ENCODE data around the gene SPTSSB. TPM values are rescaled to one million over a fixed set of nuclear protein-coding genes. Genes with fewer than 3 reads are reported as not detected.

Gene SPTSSB
- total and polyA plus RNA-seq, 11 donors, result 0.09 to 0.58 (median 0.36) TPM; not detected in 5

GRCh38 chr3:161305095-161305991, 66.0 kb downstream of the SPTSSB start:
- no peak for ATAC-seq
- intact Hi-C loops (cut with DNase I), result loop anchor here in 2 of 10 donors (10.0 kb wide), 1 partner anchor 99 kb away; no protein-coding TSS in a partner anchor
- 95 to 97% (median 95%) methylated on average over 2 of the region's 2 CpGs for WGBS, 4 donors

GRCh38 chr3:161296814-161297213, 74.5 kb downstream of the SPTSSB start:
- no peak for TF ChIP-seq CTCF (IDR thresholded peaks at IDR 0.05)
- no peak for TF ChIP-seq POLR2A (IDR thresholded peaks at IDR 0.05)
- Histone ChIP-seq H3K36me3 (no peaks in the 10 kb centered on the region), H3K4me3 (no peak overlapping the region), H3K4me1 (no peaks in the 10 kb centered on the region), H3K27me3 (no peaks in the 10 kb centered on the region), H3K27ac (no peak overlapping the region), H3K9me3 (peaks cover 0 to 20% (median 3%) of the 10 kb centered on the region in 12 donors)
- ATAC-seq (no peak), DNase-seq (no peak)
- intact Hi-C loops (cut with DNase I), result no loop called here
- WGBS, 4 donors, result 84 to 90% (median 88%) methylated on average over 3 of the region's 3 CpGs

More at GRCh38 chr3:161305095-161305991, 66.0 kb downstream of the SPTSSB start:
- Histone ChIP-seq H3K27me3 (no peaks in the 10 kb centered on the region), H3K27ac (no peak overlapping the region), H3K4me3 (no peak overlapping the region), H3K36me3 (no peaks in the 10 kb centered on the region), H3K9me3 (peaks cover 0 to 20% (median 4%) of the 10 kb centered on the region in 12 donors), H3K4me1 (no peaks in the 10 kb centered on the region)
- no peak for TF ChIP-seq POLR2A (IDR thresholded peaks at IDR 0.05)
- peak; percentile 26 to 67 (median 56) for TF ChIP-seq CTCF (IDR thresholded peaks at IDR 0.05)
- no peak for DNase-seq

GRCh38 chr3:161295325-161295724, 76.0 kb downstream of the SPTSSB start:
- intact Hi-C loops (cut with DNase I), result no loop called here
- no peaks in the 10 kb centered on the region for H3K27me3 ChIP-seq

More at GRCh38 chr3:161295325-161295724, 76.0 kb downstream of the SPTSSB start:
- DNase-seq, result no peak
- Histone ChIP-seq H3K4me3 (no peak overlapping the region), H3K9me3 (peaks cover 0 to 20% (median 3%) of the 10 kb centered on the region in 12 donors), H3K36me3 (no peaks in the 10 kb centered on the region), H3K4me1 (no peaks in the 10 kb centered on the region), H3K27ac (no peak overlapping the region)
- no peak for ATAC-seq
- TF ChIP-seq POLR2A (IDR thresholded peaks at IDR 0.05), result no peak
- TF ChIP-seq CTCF (IDR thresholded peaks at IDR 0.05), result no peak

Other genes starting within 250 kb of the SPTSSB start
- gene NMD3, start 150.2 kb downstream of the SPTSSB start, total RNA-seq, result 10 to 100 TPM; 28.9 to 74.9 (median 57.6) TPM
- gene NMD3, start 150.2 kb downstream of the SPTSSB start, polyA plus RNA-seq, result 10 to 100 TPM; 20.4 to 48.6 TPM
- not detected for gene OTOL1, start 125.3 kb upstream of the SPTSSB start, total RNA-seq
- not detected for gene OTOL1, start 125.3 kb upstream of the SPTSSB start, polyA plus RNA-seq